Right lobe of liver (tissue), 6 donors: Measurements from ENCODE around the gene ENTPD2. TPM values are rescaled to one million over a fixed set of nuclear protein-coding genes. Genes with fewer than 3 reads are reported as not detected.

Experiments used
- ATAC-seq, 4 donors: fragments of 200-7000 bp; cut with Tn5 transposase; one replicate each; pipeline ENCODE4 v1.9.1; 2020; ENCODE audit warnings: mild to moderate bottlenecking in 4 of 4, moderate library complexity in 4 of 4
- DNase-seq, 3 donors: peaks; one replicate each; pipeline ENCODE4 v3.0.0-alpha.2; 2020
- H3K27ac ChIP-seq, 3 donors: fragments of 200-600 bp; one replicate each; pipeline ENCODE4 v1.8.0; 2022
- H3K27me3 ChIP-seq, 2 donors: fragments of 200-600 bp; one replicate each; pipeline ENCODE4 v1.8.0; 2022
- H3K36me3 ChIP-seq, 4 donors: fragments of 200-600 bp; sonication (generic) in 1 of 4; one replicate each; pipeline versions ENCODE4 v1.5.1 to v1.8.0; 2017 to 2022; ENCODE audit warnings: control low read depth in 1 of 4
- H3K4me1 ChIP-seq, 4 donors: fragments of 200-600 bp; sonication (generic) in 1 of 4; one replicate each; pipeline versions ENCODE4 v1.5.1 to v1.8.0; 2017 to 2022; ENCODE audit warnings: control low read depth in 1 of 4
- H3K4me3 ChIP-seq, 3 donors: fragments of 200-600 bp; one replicate each; pipeline ENCODE4 v1.8.0; 2022
- H3K9me3 ChIP-seq, 4 donors: fragments of 200-600 bp; sonication (generic) in 1 of 4; one replicate each; pipeline versions ENCODE4 v1.5.1 to v1.8.0; 2017 to 2022; ENCODE audit warnings: control low read depth in 1 of 4
- POLR2A ChIP-seq: fragments of 450-650 bp; IDR thresholded peaks from one replicate; pipeline ENCODE4 v1.6.1; 2017; ENCODE audit warnings: antibody characterized with exemption, mild to moderate bottlenecking
- WGBS: methylation state at CpG from one replicate; pipeline ENCODE4 v1.1.6; 2018; ENCODE audit warnings: low coverage, low lambda C conversion rate; ENCODE audit not compliant: insufficient coverage; ENCODE audit errors: missing lambda C conversion rate; 5-methylcytosine and 5-hydroxymethylcytosine counted together
- intact Hi-C, 2 donors: fragments of 100-400 bp; cut with DNase I; formaldehyde crosslinking; loops; one replicate each; pipeline versions ENCODE4 v1.11.2 to v1.14.1; 2022
- total RNA-seq, 6 experiments: library from RNA; depleted of rRNA in 2 of 6; stranded (reverse); fragments of >200 nt in 2 of 6; fragmentation: NEBNext Ultra II Directional in 3 of 6; extraction: Animal tissue kit (Norgen Biotek cat#: 25700) in 3 of 6; gene quantifications; one replicate each; pipeline versions ENCODE4 v1.1.0 to v1.2.4, GENCODE V29; 2016 to 2023
- TF ChIP-seq, protein P1 (sequence below), 4 donors: fragments of 200-600 bp in 3 of 4; fragments of 450-650 bp in 1 of 4; IDR thresholded peaks; one replicate each; pipeline versions ENCODE4 v1.5.1 to v1.8.0; 2016 to 2022; ENCODE audit warnings: antibody characterized with exemption in 4 of 4, mild to moderate bottlenecking in 2 of 4
- donor health status: DM: no; HTN: yes; CAD: no.
- donor health status: DM: no; HTN: no; CAD: no.
- donor health status: DM: no; HTN: no; CAD: no.
- donor health status: DM: no; HTN: yes; CAD: no.
- donor health status: DM: no; HTN: yes; CAD: no.

The ENTPD2 gene
- total RNA-seq, 6 experiments from 2014 or later: 0.50 to 2.1 (median 0.80) TPM

- ATAC-seq: peak; percentile 57 to 68 (median 62)
- peak overlapping the region; percentile 39 to 60 (median 50) for H3K4me3 ChIP-seq
- WGBS: 18% methylated on average over 5 of the region's 19 CpGs
- intact Hi-C loops: no loop called here
- H3K36me3 ChIP-seq: no peaks in the 10 kb centered on the region
- H3K4me1 ChIP-seq: peaks cover 0 to 40% (median 21%) of the 10 kb centered on the region in 4 donors
- no peaks in the 10 kb centered on the region for H3K27me3 ChIP-seq
- DNase-seq: peak; percentile 81 to 87 (median 86)
- H3K27ac ChIP-seq: peak overlapping the region in 1 of 3 donors; percentile 58
- TF ChIP-seq, protein P1, sequence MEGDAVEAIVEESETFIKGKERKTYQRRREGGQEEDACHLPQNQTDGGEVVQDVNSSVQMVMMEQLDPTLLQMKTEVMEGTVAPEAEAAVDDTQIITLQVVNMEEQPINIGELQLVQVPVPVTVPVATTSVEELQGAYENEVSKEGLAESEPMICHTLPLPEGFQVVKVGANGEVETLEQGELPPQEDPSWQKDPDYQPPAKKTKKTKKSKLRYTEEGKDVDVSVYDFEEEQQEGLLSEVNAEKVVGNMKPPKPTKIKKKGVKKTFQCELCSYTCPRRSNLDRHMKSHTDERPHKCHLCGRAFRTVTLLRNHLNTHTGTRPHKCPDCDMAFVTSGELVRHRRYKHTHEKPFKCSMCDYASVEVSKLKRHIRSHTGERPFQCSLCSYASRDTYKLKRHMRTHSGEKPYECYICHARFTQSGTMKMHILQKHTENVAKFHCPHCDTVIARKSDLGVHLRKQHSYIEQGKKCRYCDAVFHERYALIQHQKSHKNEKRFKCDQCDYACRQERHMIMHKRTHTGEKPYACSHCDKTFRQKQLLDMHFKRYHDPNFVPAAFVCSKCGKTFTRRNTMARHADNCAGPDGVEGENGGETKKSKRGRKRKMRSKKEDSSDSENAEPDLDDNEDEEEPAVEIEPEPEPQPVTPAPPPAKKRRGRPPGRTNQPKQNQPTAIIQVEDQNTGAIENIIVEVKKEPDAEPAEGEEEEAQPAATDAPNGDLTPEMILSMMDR (IDR thresholded peaks at IDR 0.05): peak; percentile 87 to 94 (median 90)
- no peak for TF ChIP-seq POLR2A
- H3K9me3 ChIP-seq: no peaks in the 10 kb centered on the region
These were observed 24.6 kb downstream of the ENTPD2 start for GRCh38 chr9:137029058-137029936.

- intact Hi-C loops: no loop called here
- peak; percentile 51 to 60 (median 57) for ATAC-seq
- H3K36me3 ChIP-seq: no peaks in the 10 kb centered on the region
- no peaks in the 10 kb centered on the region for H3K9me3 ChIP-seq
- TF ChIP-seq, protein P1 (IDR thresholded peaks at IDR 0.05): peak in 3 of 4 donors; percentile 20 to 58 (median 32)
- no peak for TF ChIP-seq POLR2A
- 0% methylated on average over 2 of the region's 98 CpGs for WGBS
- H3K27ac ChIP-seq: peak overlapping the region in 1 of 3 donors; percentile 37
- peak; percentile 79 to 85 (median 81) for DNase-seq
- no peaks in the 10 kb centered on the region for H3K27me3 ChIP-seq
- H3K4me1 ChIP-seq: peaks cover 0 to 48% (median 24%) of the 10 kb centered on the region in 4 donors
- H3K4me3 ChIP-seq: peak overlapping the region; percentile 39 to 60 (median 50)
These were observed 25.4 kb downstream of the ENTPD2 start for GRCh38 chr9:137028263-137029057.

DNA sequence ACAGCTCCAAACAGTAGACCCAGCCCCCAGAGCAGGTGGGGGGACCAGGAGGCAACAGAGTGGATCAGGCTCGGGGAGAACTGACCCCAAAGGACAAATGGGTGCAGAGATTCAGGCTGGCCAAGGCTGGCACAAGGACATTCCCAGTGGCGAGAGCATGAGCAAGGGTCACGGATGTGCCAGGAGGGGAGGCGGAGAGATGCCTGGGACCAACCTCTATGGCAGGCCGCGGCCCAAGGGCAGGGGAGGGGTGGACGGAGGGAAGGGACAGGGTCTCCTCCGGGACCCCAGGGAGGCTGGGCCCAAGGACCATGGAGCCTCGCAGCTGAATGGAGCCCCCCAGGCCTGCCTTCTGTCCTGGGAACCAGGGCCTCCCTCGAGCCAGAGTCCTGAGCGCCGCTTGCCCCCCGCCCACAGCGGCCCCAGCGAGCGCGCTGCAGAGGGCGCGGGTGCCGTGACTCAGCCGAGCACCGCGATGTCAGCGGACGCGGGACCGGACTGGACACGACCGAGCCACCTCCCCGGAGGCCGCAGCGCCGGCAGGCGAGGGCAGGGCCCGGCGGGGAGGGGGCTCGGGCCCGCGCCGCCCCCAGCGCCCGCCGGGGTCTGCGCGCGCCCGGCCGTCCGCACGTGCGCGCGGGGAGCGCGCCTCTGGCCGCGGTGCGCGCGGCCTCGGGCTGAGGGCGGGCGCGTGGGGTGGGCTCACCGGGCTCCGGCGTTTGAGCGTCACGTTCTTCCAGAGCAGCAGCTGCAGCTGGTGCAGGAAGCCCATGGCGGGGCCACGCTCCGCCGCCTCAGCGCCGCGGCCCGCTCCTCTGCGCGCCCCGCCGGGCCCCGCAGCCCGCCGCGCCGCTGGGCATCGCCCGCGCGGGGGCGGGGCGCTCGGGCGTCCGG, 26.2 kb downstream of the ENTPD2 start, which contains the start of gene ABCA2:
Gene ABCA2 (minus strand): TSS at position 869 of the 894 bp plus-strand sequence. CDS start 97 bp downstream, at position 772.
- intact Hi-C loops: no loop called here
- WGBS: under 1% methylated on average over 23 of the region's 95 CpGs
- Histone ChIP-seq H3K4me1 (peaks cover 0 to 56% (median 28%) of the 10 kb centered on the region in 4 donors), H3K4me3 (peak within 1 kb of the TSS; percentile 51 to 60 (median 57)), H3K9me3 (no peaks in the 10 kb centered on the region), H3K27me3 (no peaks in the 10 kb centered on the region), H3K36me3 (no peaks in the 10 kb centered on the region), H3K27ac (peak within 1 kb of the TSS; percentile 24 to 73 (median 33))
- TF ChIP-seq POLR2A: no peak
- TF ChIP-seq, protein P1 (IDR thresholded peaks at IDR 0.05): no peak
- DNase-seq (peak in 1 of 3 donors; percentile 71), ATAC-seq (peak in 1 of 4 donors; percentile 1)
